Common myeloid progenitor, CD34-positive (primary cell): Measurements from ENCODE around the gene SLIT1.
A peak's percentile ranks its signal among the peaks of the same experiment; 100 is the strongest.

Source experiments
- CTCF ChIA-PET: fragments of 350-600 bp; sonication (Branson Sonifier 250); formaldehyde crosslinking; loops from one replicate; lab custom pipeline; 2021; ENCODE audit warnings: antibody characterized with exemption; lab: Charles Lee
- POLR2A ChIA-PET: fragments of 350-600 bp; sonication (Branson Sonifier 250); formaldehyde crosslinking; loops from one replicate; lab custom pipeline; 2021; ENCODE audit warnings: antibody characterized with exemption; lab: Charles Lee
- DNase-seq, 3 donors: peaks; one replicate each; pipeline versions ENCODE4 v3.0.0 to v3.0.0-alpha.2; 2013
- H3K27ac ChIP-seq, 2 experiments: 1 replicate in 1 of 2; 2 replicates in 1 of 2; pipeline ENCODE4 v1.7.0; 2013; ENCODE audit warnings: inconsistent platforms in 2 of 2, low read length in 2 of 2, mild to moderate bottlenecking in 2 of 2, low read depth in 1 of 2, moderate library complexity in 1 of 2; ENCODE audit not compliant: severe bottlenecking in 2 of 2, insufficient read depth in 1 of 2, poor library complexity in 1 of 2
- H3K27me3 ChIP-seq, 5 experiments: replicated peaks in 2 of 5; 1 replicate in 3 of 5; 2 replicates in 2 of 5; pipeline versions ENCODE4 v1.6.1 to v1.7.0; 2013; ENCODE audit warnings: low read length in 4 of 5, mild to moderate bottlenecking in 2 of 5, moderate library complexity in 2 of 5, inconsistent platforms in 1 of 5; ENCODE audit not compliant: insufficient read depth in 5 of 5, control insufficient read depth in 4 of 5
- H3K36me3 ChIP-seq, 4 experiments: 1 replicate in 2 of 4; 2 replicates in 2 of 4; pipeline versions ENCODE4 v1.6.1 to v1.7.0; 2013; ENCODE audit warnings: low read length in 3 of 4, control low read depth in 1 of 4, mild to moderate bottlenecking in 1 of 4; ENCODE audit not compliant: control insufficient read depth in 4 of 4, insufficient read depth in 4 of 4
- H3K4me1 ChIP-seq, 4 experiments: 1 replicate in 3 of 4; 2 replicates in 1 of 4; pipeline versions ENCODE4 v1.6.1 to v1.7.1; 2013; ENCODE audit warnings: low read length in 3 of 4, mild to moderate bottlenecking in 3 of 4, control low read depth in 1 of 4, inconsistent platforms in 1 of 4, moderate library complexity in 1 of 4; ENCODE audit not compliant: control insufficient read depth in 4 of 4, insufficient read depth in 4 of 4; ENCODE audit errors: control extremely low read depth in 1 of 4
- H3K4me3 ChIP-seq, 7 experiments: 1 replicate in 4 of 7; 2 replicates in 3 of 7; pipeline versions ENCODE4 v1.5.1 to v1.7.0; 2013; ENCODE audit warnings: mild to moderate bottlenecking in 7 of 7, low read length in 6 of 7, moderate library complexity in 6 of 7, inconsistent platforms in 2 of 7, low read depth in 2 of 7, control low read depth in 1 of 7; ENCODE audit not compliant: insufficient read depth in 4 of 7, control insufficient read depth in 1 of 7; ENCODE audit errors: extremely low read depth in 1 of 7
- H3K9me3 ChIP-seq, 5 experiments: 1 replicate in 4 of 5; 2 replicates in 1 of 5; pipeline versions ENCODE4 v1.6.1 to v1.7.1; 2013; ENCODE audit warnings: low read length in 4 of 5, mild to moderate bottlenecking in 2 of 5, inconsistent platforms in 1 of 5, low read depth in 1 of 5, moderate library complexity in 1 of 5; ENCODE audit not compliant: control insufficient read depth in 4 of 5, insufficient read depth in 2 of 5; ENCODE audit errors: control extremely low read depth in 1 of 5
- WGBS: methylation state at CpG from one replicate; pipeline ENCODE4 v1.1.5; 2013; ENCODE audit not compliant: insufficient coverage; 5-methylcytosine and 5-hydroxymethylcytosine counted together

Gene SLIT1

GRCh38 chr10:97071496-97071895, 114.3 kb downstream of the SLIT1 start:
- CTCF ChIA-PET: interaction anchor here (0.8 to 11.3 kb wide), 12 partner anchors 10 to 163 kb away, joined by 3 to 180 read pairs (median 8); no protein-coding TSS in a partner anchor

DNA sequence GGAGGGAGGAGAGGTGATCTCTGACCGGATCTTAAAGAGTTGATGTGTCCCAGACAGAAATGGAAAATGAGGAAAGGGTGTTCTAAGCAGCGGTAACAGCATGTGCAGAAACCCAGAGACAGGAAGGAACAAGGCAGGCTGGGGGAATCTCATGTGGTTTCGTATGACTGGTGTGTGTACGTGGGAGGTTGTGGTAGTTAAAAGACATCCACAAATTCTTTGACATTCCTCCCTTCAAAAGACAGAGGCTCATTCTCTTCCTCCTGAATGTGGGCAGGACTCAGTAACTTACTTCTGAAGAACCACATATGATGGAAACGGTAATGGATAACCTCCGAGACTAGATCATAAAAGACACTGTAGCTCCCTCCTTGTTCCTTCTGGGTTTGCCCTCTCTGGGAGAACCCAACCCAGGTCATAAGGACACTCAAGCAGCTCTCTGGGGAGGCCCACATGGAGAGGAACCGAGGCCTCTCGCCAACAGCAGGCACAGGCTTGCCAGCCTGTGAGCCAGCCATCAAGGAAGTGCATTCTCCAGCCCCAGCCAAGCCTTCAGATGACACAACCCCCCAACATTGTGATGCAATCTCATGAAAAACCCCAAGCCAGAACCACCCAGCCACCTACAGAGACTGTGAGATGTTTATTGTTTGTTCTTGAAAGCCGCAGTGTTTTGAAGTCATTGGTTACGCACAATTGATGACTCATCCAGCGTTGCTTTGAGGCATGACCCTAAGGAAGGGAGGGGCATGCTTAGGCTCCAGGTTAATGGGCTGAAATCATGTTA, 116.0 kb downstream of the SLIT1 start:
- DNase-seq: peak; percentile 31 to 69 (median 63)
- ChIA-PET CTCF (interaction anchor here (1.1 to 4.6 kb wide), 5 partner anchors 10 to 141 kb away, joined by 3 to 40 read pairs (median 6); no protein-coding TSS in a partner anchor), POLR2A (no interaction called here)
- H3K27me3 ChIP-seq: peaks cover 0 to 24% (median 11%) of the 10 kb centered on the region in 5 experiments
- no peaks in the 10 kb centered on the region for H3K36me3 ChIP-seq
- H3K4me3 ChIP-seq: no peak overlapping the region
- WGBS: 77% methylated on average over 7 of the region's 11 CpGs
- H3K9me3 ChIP-seq: peaks cover 0 to 5% (median 0%) of the 10 kb centered on the region in 5 experiments
- peaks cover 0 to 6% (median 1%) of the 10 kb centered on the region in 4 experiments for H3K4me1 ChIP-seq
- no peak overlapping the region for H3K27ac ChIP-seq

More at GRCh38 chr10:97071496-97071895, 114.3 kb downstream of the SLIT1 start:
- no peak for DNase-seq
- Histone ChIP-seq H3K4me3 (no peak overlapping the region), H3K27ac (no peak overlapping the region), H3K4me1 (peaks cover 0 to 6% (median 1%) of the 10 kb centered on the region in 4 experiments), H3K36me3 (no peaks in the 10 kb centered on the region), H3K27me3 (peaks cover 0 to 39% (median 13%) of the 10 kb centered on the region in 5 experiments), H3K9me3 (peaks cover 0 to 5% (median 0%) of the 10 kb centered on the region in 5 experiments)
- POLR2A ChIA-PET: no interaction called here
- 96% methylated on average over 7 of the region's 7 CpGs for WGBS

- ChIA-PET CTCF (interaction anchor here (1.1 to 2.9 kb wide), 4 partner anchors 11 to 142 kb away, joined by 3 to 11 read pairs (median 4); no protein-coding TSS in a partner anchor), POLR2A (no interaction called here)
Measured at GRCh38 chr10:97069026-97069425, 116.7 kb downstream of the SLIT1 start.

DNA sequence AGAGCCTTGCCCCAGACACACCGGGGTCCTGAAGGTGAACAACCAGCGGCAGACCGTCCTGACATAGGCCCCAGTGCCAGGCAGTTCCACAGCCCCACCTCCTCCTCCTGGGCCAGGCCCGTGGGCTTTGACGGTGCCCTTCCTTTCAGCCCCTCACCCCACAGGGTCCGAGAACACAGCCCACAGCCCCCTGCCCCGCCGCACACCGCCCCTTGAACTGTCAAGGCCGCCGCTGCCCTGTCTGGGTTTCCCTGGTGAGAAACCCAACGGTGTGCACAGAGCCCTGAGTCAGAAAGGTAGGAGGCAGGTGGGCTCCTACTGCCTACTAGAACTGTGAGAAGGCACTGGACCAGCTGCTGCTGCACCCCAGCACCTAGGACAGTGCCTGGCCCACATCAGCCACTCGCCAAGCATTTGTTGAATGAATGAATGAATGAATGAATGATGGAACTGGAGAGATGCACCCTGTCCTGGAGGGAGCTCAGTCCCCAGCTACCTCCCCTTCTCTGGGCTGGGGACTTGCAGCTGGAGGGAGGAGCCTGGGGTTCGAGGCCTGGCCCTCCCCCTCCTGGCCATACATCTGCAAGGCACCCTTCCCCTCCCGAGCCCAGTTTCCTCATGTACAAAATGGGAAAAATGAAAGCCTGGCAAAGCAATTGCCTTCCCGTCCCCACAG, 117.9 kb downstream of the SLIT1 start:
- peaks cover 0 to 6% (median 1%) of the 10 kb centered on the region in 4 experiments for H3K4me1 ChIP-seq
- WGBS: 81% methylated on average over 9 of the region's 16 CpGs
- H3K27ac ChIP-seq: no peak overlapping the region
- H3K9me3 ChIP-seq: peaks cover 0 to 5% (median 0%) of the 10 kb centered on the region in 5 experiments
- peaks cover 0 to 8% (median 2%) of the 10 kb centered on the region in 5 experiments for H3K27me3 ChIP-seq
- H3K4me3 ChIP-seq: no peak overlapping the region
- ChIA-PET POLR2A (no interaction called here), CTCF (interaction anchor here (0.7 to 3.0 kb wide), 6 partner anchors 8 to 143 kb away, joined by 3 to 12 read pairs (median 4); no protein-coding TSS in a partner anchor)
- DNase-seq: peak in 2 of 3 donors; percentile 4 to 6
- no peaks in the 10 kb centered on the region for H3K36me3 ChIP-seq

More at GRCh38 chr10:97069026-97069425, 116.7 kb downstream of the SLIT1 start:
- no peaks in the 10 kb centered on the region for H3K36me3 ChIP-seq
- H3K27me3 ChIP-seq: peaks cover 0 to 18% (median 5%) of the 10 kb centered on the region in 5 experiments
- H3K9me3 ChIP-seq: peaks cover 0 to 5% (median 0%) of the 10 kb centered on the region in 5 experiments
- WGBS: 87% methylated on average over 2 of the region's 2 CpGs
- no peak overlapping the region for H3K27ac ChIP-seq
- H3K4me3 ChIP-seq: no peak overlapping the region
- H3K4me1 ChIP-seq: peaks cover 0 to 6% (median 1%) of the 10 kb centered on the region in 4 experiments
- no peak for DNase-seq

- no peak overlapping the region for H3K27ac ChIP-seq
- H3K36me3 ChIP-seq: no peaks in the 10 kb centered on the region
- ChIA-PET POLR2A (no interaction called here), CTCF (interaction anchor here (1.0 to 3.0 kb wide), 4 partner anchors 9 to 167 kb away, joined by 3 to 12 read pairs (median 4); no protein-coding TSS in a partner anchor)
- H3K4me1 ChIP-seq: peaks cover 0 to 6% (median 1%) of the 10 kb centered on the region in 4 experiments
- H3K27me3 ChIP-seq: peaks cover 0 to 4% (median 0%) of the 10 kb centered on the region in 5 experiments
- DNase-seq: no peak
- 98% methylated on average over 11 of the region's 13 CpGs for WGBS
- no peak overlapping the region for H3K4me3 ChIP-seq
- peaks cover 0 to 5% (median 0%) of the 10 kb centered on the region in 5 experiments for H3K9me3 ChIP-seq
Measured at GRCh38 chr10:97066877-97067555, 118.7 kb downstream of the SLIT1 start.
